ENCODE measurements around the gene MIA2. TPM values are rescaled to one million over a fixed set of nuclear protein-coding genes. Genes with fewer than 3 reads are reported as not detected.
A peak's percentile ranks its signal among the peaks of the same experiment; 100 is the strongest.
"Not testable (repeated sequence)": the region's sequence is repeated elsewhere in the genome, so short reads cannot be mapped to it uniquely, and the experiment has no call there.

Gene MIA2
- total RNA-seq, 2 donors from 2014 or later, result 16.9 to 20.2 TPM

DNA sequence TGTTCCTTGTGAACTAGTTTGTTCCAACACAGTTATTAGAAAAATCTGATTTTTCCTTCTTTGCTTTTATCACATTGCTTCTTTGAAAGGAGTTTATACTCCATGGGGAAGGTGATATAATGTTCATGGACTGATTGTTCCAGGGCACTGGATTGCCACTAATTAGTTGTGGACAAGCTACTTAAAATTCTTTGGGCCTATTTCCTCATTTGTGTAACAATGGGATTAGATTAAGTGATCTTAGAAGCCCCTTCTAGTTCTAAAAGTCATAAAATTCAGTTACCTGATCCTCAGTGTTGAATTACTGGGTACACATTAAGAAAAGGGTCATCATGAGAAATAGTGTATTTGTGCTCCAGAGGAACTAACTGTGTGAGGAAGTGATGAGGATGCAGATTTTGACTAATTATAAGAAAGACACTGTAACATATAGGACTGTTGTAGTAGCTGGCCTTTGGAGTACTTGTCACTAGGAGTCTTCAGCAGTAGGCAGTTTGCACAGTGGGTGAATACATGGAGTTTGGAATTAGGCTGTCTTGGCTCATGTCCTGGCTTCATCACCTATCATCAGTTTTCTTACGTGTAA, 82.2 kb downstream of the MIA2 start:
- no peak for DNase-seq
- ATAC-seq, result no peak
- intact Hi-C loops (cut with DNase I), result no loop called here

DNA sequence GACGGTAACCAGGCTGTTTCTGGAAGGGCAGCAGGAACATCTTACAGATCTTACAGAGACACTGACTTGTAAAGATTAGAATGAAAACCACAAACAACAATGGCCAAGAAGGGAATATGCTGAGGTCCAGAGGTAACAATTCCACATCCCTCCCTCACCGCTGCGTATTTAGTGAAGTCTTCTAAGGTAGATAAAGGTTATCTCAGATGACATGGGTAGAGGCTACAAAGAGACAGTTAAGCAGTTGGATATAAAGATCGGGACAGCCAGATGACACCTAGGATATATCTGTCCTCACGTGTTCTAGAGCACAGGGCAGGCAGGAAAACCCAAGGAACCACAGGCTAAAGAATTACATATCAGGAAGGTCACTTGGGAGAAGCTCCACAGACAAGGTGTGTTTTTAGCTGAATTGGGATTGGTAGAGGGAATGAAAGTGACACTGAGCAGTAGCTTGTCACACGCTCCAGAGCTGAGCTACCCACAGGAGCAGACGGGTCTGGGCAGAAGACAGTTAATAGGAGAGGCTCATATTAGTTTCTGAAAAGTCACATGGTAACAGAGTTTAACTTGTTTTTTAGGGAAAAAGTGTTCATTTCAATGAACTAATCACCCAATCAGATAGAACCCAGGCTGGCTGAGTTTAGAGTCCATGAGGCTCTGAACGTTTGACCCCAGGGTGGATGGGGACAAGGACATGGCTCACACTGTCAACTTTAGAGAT, 83.3 kb downstream of the MIA2 start:
- DNase-seq (no peak), ATAC-seq (no peak)
- intact Hi-C loops (cut with DNase I), result no loop called here

DNA sequence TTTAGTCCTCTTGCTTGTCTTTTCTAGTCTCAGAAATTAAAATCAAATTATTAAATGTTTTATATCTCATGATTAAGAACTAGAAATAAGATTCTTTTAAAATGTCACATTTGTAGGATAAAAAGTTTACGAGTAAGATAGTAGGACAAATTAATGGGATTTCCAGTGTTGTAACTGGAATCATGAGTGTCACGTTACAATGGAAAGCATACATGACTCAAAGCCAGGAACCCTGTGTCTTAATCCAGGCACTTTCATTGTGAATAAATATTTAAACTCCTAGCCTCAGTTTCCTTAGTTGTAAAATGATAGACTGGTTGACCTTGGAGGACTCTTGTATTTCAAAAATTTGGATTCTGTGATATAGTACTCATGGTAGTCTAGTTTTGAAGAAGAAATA, 84.9 kb downstream of the MIA2 start:
- no peak for ATAC-seq
- DNase-seq, result no peak
- intact Hi-C loops (cut with DNase I), result no loop called here

DNA sequence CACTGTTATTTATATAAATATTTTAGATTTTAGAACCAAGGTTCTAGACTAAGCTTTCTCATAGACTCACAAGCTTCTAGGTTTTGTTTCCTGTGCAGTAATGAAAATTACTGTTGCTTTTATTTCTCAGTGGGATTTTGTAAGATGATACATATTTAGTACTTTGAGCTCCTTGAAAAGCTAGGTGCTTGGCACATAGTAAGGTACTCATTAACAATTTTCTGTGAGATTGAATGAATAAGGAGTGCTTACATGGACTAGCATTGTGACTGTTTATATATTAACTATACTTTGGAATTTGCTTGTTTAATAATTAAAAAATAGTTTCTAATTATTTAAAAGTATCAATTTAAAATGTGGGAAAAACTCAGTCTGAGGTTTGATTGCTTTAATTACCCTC, 85.7 kb downstream of the MIA2 start:
- intact Hi-C loops (cut with DNase I), result no loop called here
- DNase-seq, result no peak
- ATAC-seq, result no peak

DNA sequence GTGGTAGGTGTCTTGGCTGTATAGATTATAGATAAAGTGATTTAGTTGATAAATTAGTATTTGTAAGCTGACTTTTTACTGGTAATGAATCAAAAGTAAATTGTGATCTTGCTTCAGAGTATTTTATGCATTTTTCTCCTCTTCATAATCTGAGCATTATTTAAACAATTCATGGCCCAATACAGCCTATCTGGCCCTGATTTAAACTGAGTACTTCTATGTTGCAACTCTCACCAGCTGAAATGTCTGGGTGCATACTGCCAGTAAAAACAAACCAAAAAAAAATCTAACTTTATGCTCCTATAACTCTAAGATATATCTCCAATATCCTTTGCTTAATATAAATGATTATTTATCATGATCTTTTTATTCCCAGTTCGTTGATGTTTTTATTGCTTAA, 86.6 kb downstream of the MIA2 start:
- DNase-seq, result no peak
- no peak for ATAC-seq
- intact Hi-C loops (cut with DNase I), result no loop called here

DNA sequence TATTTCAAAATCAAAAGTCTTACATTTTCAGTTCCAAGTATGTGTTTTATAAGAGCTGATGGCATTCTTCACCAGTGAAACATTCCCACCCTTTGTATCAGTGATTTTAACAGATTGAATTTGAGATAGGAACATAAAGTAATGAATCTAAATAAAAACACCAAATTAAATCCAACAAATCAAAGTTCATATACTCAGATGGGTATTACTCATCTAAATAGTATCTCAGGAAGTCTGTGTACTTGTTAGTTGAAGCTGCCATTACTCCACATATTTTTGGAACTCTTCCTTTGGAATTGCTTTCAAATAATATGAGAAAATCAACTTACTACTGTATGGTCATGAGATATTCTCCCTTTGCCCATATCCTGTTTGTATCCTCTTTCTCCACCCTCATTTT, 89.1 kb downstream of the MIA2 start:
- intact Hi-C loops (cut with DNase I), result no loop called here
- no peak for DNase-seq
- ATAC-seq, result no peak

DNA sequence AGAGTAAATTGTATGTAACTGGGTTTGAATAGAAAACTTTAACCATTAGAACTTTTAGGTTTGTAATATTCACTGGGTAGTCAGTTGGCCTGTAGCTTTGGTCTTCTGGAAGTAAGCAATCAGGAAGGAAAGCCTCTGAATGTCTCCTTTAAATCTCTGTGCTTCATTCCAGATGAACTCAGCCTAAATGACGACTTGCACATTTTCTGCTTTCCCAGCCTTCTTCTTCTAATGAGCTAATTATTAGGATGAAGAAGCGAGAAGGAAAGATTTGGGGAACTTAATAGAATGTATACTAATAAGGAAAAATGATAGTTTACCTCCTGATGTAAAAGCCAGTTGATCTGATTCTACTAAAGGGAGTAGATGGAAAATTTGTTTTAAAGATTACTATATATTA, 90.4 kb downstream of the MIA2 start:
- intact Hi-C loops (cut with DNase I), result no loop called here
- ATAC-seq (no peak), DNase-seq (no peak)

DNA sequence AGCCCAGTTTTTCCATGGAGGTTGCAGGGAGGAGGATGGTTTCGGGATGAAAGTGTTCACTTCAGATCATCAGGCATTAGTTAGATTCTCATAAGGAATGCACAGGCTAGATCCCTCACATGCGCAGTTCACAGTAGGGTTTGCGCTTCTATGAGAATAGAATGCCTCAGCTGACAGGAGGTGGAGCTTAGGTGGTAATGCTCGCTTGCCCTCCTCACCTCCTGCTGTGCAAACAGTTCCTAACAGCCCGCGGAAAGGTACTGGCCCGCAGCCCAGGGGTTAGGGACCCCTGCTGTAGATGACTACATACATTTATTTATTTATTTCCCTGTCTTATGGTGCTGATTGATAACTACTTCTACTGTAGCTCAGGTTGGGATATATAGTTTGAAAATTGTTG, 105.3 kb downstream of the MIA2 start:
- intact Hi-C loops (cut with DNase I), result no loop called here
- ATAC-seq (no peak), DNase-seq (no peak)

DNA sequence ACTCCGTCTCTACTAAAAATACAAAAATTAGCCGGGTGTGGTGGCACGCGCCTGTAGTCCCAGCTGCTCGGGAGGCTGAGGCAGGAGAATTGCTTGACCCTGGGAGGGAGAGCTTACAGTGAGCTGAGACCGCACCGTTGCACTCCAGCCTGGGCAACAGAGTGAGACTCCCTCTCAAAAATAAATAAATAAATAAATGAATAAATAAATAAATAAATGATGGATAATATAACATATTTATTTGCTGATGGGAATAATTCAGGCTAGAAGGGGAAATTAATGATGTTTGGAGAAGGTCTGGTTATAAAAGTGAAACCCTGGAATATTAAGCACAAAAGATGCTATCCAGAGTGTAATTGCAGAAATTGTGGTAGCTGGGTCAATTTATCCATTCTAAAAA, 107.4 kb downstream of the MIA2 start:
- intact Hi-C loops (cut with DNase I); ATAC-seq; DNase-seq: not testable (repeated sequence)

DNA sequence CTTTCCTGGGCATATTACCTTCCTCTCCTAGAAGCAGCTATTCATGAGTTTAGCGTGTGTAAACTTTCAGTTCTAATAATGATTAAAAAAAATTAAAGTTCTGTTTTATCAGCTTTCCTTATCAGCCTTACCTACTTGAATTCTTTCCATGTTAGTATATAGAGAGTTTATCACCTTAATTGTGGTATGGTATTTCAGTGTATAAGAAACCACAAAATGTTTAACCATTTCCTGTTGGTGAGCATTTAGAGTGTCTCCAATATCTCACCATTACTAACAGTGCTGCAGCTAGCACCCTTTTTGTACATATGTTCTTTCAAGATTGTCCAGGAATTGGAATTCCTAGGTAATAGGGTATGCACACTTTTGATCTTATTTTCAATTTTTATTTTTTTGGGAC, 109.1 kb downstream of the MIA2 start:
- no peak for ATAC-seq
- intact Hi-C loops (cut with DNase I), result no loop called here
- DNase-seq, result no peak

DNA sequence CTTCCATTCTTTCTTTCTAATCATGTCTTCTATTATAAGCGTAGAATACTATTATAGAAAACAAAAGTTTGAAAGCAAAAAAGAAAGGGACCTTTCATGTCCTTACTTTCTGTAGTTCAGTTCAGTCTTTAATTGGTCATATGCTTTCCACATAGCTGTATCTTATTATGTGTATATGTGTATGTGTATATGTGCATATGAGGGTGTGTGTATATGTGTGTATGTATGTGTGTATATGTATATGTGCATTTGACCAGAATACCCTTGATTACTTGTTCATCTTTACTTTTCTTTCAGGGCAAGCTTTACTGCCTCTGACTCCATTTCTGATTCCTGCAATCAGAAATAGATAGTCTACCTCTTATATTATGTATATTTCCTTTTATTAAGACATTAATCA, 109.9 kb downstream of the MIA2 start:
- ATAC-seq (no peak), DNase-seq (no peak)
- intact Hi-C loops (cut with DNase I), result no loop called here

DNA sequence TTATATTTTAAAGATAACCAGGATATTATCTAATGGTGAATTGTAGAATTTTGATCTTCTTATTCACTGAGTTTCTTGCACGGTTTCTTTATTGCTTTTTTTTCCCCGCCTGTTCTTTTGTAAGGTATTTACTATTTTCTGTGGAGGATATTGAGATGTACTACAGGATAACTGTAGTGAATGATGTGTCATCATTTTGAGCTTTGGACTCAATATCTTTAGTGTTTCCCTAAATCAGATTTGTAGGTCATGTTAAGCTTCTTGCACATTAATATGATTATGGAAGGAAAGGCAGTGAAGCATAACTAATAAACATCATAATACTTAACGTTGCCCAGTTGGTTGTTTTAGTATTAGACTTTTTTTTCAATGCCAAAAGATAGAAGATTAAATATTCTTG, 117.2 kb downstream of the MIA2 start:
- DNase-seq (no peak), ATAC-seq (no peak)
- intact Hi-C loops (cut with DNase I), result no loop called here

DNA sequence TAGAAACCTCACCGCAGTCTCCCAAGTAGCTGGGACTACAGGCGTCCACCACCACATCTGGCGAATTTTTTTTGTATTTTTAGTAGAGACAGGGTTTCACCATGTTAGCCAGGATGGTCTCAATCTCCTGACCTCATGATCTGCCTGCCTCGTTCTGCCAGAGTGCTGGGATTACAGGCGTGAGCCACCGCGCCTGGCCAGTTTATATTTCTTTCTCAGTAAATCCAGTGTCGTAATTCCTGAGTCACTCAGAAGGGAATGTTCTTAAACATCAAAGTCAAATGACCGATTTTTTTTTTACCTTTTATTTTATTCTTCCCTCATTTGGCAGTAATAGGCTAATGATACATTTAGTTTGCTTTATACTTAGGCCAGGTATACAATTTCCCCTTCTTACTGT, 118.0 kb downstream of the MIA2 start:
- intact Hi-C loops (cut with DNase I), result no loop called here
- DNase-seq, result no peak
- ATAC-seq, result no peak

DNA sequence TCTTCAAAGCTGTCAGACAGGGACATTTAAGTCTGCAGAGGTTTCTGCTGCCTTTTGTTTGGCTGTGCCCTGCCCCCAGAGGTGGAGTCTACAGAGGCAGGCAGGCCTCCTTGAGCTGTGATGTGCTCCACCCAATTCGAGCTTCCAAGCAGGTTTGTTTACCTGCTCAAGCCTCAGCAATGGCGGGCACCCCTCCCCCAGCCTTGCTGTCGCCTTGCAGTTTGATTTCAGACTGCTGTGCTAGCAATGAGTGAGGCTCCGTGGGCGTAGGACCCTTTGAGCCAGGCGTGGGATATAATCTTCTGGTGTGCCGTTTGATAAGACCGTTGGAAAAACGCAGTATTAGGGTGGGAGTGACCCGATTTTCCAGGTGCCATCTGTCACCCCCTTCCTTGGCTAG, 125.4 kb downstream of the MIA2 start:
- ATAC-seq; intact Hi-C loops (cut with DNase I); DNase-seq: not testable (repeated sequence)

DNA sequence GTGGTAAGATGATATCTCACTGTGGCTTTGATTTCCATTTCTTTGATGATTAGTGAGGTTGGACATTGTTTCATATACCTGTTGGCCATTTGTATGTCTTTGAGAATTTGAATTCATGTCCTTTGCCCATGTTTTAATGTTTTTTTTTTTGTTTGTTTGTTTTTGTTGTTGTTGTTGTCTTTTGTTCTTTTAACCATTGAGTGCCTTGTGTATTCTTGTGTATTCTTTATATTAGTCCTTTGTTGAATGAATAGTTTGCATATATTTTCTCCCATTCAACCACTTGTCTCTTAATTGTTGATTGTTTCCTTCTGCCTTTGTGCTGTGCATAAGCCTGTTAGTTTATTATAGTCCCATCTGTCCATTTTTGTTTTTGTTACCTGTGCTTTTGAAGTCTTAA, 126.6 kb downstream of the MIA2 start:
- no peak for ATAC-seq
- intact Hi-C loops (cut with DNase I), result loop anchor here in 1 of 2 donors (10.0 kb wide), 1 partner anchor 256 kb away; the partner anchor contains the start of gene SEC23A
- no peak for DNase-seq

DNA sequence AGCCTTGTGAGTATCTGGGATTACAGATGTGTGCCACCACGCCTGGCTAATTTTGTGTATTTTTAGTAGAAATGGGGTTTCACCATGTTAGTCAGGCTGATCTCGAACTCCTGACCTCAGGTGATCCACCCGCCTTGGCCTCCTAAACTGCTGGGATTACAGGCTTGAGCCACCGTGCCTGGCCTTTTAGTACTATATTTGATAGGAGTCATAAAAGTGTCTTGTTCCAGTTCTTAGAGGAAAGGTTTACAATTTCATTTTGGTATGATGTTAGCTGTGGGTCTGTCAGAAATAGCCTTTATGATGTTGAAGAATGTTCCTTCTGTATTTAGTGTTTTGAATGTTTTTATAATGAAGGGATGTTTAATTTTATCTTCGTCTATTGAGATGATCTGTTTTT, 127.8 kb downstream of the MIA2 start:
- not testable (repeated sequence) for ATAC-seq, DNase-seq
- intact Hi-C loops (cut with DNase I), result loop anchor here in 1 of 2 donors (10.0 kb wide), 1 partner anchor 257 kb away; the partner anchor contains the start of gene SEC23A

DNA sequence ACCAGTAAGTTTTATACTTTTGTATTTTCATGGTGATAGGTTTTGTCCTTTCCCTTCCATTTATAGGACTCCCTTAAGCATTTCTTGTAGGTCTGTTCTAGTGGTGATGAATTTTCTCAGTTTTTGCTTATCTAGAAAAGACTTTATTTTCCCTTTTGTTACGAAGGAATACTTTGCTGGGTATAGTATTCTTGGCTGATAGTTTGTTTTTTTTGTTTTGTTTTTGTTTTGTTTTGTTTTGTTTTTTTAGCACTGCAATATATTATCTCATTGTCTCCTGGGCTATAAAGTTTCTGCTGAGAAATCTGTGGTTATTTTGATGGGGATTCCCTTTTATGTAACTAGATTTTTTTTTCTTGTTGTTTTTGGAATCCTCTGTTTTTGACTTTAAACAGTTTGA, 130.8 kb downstream of the MIA2 start:
- intact Hi-C loops (cut with DNase I), result loop anchor here in 1 of 2 donors (10.0 kb wide), 1 partner anchor 260 kb away; the partner anchor contains the start of gene SEC23A
- ATAC-seq (no peak), DNase-seq (no peak)

DNA sequence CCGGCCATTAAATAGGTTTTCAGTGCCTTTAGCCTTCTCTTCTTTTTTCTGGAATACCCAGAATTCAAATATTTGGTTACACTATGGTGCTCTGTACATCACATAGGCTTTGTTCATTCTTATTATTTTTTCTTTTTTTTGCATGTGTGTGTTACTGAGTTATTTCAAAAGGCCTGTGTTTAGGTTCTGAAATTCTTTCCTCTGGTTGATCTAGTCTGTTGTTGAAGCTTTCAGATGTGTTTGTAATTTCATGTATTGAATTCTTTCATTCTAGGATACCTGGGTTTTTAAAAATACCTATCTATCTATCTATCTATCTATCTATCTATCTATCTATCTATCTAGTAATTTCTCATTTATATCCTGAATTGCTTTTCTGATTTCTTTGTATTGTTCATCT, 131.6 kb downstream of the MIA2 start:
- DNase-seq, result no peak
- ATAC-seq, result no peak
- intact Hi-C loops (cut with DNase I), result loop anchor here in 1 of 2 donors (10.0 kb wide), 1 partner anchor 261 kb away; the partner anchor contains the start of gene SEC23A

DNA sequence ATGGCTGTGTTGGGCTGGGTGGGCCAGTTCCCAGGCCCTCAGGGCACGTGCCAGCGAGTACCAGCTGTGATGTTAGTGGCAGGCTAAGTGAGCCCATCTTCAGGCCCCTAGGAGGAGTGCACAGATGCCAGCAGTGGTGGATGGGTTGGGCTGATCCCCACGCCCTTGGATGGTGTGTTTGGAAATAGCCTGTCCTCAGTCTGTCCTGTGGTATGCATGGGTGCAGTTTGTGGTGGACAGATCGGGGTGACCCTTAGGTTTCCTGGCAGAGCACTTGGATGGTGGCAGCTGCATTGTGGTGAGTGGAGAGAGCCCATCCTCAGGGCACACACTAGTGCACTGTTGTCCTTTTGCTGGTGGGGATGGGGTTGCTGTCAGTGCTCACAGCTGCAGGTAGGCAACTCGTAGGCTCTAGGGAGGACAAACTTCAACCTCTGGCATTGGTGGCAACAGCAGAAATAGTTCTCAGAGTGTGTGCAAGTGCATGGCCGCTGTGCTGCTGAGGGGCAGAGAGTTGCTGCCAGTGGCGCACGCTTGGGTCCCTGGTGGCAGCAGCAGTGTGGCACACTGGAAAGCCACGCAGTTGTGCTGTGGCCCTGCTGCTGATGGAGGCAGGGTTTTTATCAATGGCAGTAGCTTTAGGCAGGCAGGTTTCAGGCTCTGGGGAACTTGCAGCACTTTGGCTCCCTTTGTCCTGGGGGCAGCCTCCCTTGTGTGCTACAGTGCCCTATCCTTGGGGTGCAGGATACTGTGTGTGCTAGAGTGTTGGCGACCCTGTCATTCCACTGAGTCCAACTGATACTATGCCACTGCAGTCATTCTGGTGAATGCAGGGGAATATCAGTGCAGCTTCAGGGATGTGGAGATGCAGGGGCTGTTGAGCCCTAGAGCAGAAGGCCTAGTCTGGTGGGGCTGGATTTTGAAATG, 133.0 kb downstream of the MIA2 start:
- ATAC-seq (peak in 1 of 2 donors; percentile 19), DNase-seq (no peak)
- intact Hi-C loops (cut with DNase I), result loop anchor here in 1 of 2 donors (10.0 kb wide), 1 partner anchor 262 kb away; the partner anchor contains the start of gene SEC23A

DNA sequence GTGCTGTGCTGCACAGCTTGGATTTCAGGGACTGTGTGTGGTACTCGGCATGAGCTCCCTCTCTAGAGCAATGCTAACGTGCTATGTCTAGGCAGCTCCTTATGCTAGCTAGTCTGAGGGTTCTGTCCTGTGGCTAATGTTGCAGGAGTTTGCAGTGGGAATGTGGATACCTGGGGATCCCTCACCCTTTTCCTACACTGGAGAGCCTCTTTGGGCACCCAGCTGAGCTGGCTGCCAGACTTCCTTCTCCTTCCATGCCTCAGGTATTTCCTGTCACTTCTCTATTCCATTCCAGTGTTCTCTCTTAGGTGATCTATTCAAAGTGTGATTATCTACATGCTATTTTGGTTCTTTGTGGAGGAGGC, 133.7 kb downstream of the MIA2 start:
- ATAC-seq (peak in 1 of 2 donors; percentile 25), DNase-seq (no peak)
- intact Hi-C loops (cut with DNase I), result loop anchor here in 1 of 2 donors (10.0 kb wide), 1 partner anchor 263 kb away; the partner anchor contains the start of gene SEC23A
